GM21619 (cell line): ENCODE data around the gene LPIN3.

Source experiments
- ATAC-seq: cut with Tn5 transposase; IDR thresholded peaks from one replicate; pipeline ENCODE4 v1.9.1; 2021; ENCODE audit not compliant: unreplicated experiment

Gene LPIN3

DNA sequence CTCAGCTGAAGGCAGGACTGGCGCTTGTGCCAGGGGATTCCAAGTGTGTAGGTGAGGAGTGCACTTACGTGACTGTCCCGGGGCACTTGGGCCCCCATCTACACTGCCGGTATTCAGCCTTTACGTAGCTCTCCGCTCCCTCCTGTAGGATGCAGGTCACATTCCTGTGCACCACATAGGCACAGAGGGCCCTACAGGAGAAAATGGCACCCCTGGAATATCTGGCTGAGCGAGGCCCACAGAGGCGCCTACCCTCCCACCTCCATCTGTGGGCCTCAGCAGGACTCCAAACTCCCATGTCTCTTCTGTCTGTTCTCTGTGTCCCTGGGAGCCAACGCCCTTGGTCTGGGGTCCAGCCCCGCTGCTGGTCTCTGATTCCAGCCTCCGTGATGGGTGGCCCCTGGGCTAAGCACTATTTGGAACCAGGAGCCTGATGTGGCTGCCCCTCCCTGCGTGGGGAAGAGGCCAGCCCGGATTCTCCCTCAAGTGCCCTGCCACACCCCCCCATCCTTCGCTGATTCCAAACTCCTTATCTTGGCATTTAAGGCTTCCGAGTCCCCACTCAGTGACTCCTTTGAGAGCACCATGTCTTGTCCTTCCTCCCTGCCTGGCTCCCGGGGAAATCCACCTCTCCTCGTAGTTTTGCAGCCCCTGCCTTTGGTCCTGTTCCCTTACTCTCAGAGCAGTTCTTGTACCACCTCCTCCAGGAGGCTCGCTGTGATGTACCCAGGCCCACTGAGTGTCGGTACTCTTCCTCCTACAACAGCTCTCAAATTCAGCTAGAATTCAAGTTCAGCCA, 24.5 kb downstream of the LPIN3 start:
- ATAC-seq: no peak

DNA sequence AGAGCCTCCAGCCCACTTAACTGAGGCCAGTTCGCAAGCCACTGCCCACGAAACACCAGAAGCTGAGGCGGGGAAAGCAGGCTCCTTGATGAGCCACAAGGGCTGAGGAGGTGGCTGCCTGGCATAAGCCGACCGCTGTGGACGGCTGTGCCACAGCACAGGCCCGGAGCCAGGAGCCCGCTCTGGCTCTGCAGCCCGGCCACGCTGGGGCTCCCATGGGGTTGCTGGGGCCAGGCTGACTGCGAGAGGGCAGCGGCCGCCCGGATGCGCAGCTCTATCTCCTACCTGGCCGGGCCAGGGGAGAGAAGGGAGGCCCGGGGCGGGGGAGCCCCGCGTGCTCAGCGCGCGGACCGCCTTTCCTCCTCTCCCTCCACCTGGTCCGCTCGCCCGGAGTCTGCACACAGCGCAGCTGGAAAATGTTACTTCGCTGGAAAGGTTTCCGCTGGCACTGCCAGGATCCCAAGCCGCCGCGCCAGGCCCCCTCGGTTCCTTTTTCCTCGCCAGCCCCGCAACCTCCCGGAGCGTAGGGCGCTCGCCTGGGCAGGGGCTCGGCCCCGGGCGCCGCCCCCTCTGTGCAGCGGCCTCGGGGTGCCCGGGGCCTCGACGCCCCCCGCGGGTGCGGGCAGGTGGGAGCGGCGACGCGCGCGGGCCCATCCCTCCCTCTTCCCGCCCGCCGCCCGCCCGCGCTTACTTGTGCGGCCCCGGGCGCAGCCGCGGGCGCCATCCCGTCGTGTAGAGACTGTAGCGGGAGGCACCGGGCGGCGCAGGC, 25.3 kb downstream of the LPIN3 start:
- ATAC-seq: no peak

DNA sequence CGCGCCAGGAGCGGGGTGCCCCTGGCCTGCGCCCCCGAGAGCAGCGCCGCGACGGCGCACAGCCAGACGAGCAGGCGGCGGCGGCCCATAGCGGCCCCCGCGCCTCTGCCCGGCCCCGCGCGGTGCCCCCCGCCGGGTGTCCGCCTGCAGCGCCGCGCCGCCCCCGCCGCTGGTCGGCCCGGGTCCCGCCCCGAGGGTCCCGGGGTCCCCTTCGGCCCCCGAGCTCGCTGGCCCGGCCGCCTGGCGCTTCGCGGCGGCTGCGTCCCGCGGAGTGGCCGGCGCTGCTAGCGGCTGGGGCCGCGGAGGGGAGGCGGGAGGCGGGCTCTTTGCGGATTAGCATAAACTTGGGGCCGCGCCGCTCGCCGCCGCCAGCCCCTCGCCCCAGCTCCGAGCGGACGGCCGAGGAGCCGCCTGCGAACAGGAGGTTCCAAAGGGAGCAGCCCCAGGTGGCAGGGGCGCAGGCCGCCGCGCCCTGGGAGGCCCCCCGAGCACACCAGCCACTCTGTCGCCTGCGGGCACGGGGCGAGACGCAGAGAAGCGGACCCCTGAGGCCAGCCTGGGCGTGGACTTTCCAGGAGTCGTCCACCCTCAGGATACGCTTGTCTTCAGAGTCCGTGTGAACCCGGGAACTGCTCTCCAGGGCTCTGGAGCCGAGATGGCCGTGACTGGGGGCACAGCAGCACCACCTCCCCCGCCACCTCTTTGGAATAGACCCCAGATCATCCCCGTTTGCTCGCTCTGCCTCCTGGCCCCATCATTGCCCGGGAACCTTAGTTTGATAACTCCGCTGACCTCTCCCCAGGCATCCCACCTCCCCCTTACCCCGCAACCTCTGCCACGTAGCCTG, 26.1 kb downstream of the LPIN3 start, which contains the start of gene EMILIN3:
Gene EMILIN3, minus strand, starts transcription at position 273 of the 847 bp plus-strand sequence. Its CDS starts 184 bp downstream, at position 89.
- no peak for ATAC-seq

DNA sequence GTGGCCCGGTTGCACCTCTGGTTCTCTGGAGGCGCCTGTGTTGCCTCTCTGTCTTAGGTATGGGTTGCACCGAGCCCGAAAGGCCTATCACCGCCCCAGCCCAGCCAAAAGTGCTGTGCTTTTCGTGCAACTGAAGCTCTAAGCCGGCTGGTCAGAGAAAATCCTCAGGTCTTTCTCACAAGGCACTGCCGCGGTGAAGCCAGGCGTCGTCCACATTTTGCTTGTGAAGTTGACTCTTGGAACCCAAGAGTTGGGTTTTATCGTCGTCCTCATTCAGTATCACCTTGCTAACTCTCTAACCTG, 26.7 kb downstream of the LPIN3 start:
- ATAC-seq: no peak

DNA sequence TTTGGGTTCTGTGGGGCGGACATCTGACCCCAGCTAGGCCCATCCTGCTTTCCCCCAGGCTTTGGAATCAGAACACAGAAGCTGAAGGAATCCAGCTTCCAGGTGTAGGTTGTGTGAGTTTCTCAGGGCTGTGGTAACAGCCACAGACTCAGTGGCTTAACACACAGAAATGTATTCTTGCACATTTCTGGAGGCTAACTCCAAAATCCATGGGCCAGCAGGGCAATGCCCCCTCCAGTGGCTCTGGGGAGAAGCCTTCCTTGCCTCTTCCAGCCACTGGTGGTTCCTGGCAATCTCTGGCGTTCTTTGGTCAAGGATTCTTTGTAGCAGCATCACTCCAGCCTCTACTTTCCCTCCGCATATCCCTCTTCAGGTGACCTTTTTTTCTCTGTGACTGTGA, 27.3 kb downstream of the LPIN3 start:
- ATAC-seq: no peak

DNA sequence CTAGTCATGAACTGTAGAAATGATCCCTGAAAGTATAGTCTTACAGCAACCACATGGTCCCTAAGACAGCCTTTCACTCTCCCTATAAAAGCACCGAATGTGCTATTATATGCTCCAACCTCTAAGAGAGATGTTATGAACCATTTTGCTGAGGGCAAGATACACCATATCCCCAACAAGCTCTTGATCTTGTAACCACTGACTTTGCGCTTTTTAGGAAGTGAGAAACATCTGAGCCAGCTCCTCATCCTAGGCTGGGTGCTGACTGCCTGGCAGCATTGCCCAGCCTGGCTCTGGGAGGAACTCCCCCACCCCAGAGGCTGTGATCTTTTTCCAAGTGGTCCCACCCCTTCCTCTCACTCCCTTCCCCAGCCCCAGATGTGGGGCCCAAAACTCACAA, 29.1 kb downstream of the LPIN3 start:
- ATAC-seq: no peak

DNA sequence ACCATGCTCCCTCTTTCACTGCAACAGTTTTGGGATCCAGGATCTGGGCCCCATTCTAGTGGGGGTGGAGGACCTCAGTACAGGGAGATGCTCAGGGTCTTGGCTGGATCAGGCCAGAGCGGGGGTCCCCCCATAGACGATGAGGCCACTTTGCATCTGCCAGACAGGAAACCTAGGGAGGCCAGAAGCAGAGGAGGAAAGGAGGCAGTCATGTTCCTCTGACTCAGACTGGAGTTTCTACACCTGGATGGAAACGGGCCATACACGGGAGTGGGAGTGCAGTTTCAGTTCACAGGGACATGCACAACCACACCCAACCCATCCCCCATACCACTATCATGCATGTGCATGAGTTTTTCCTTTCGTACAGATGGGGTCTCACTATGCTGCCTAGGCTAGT, 29.6 kb downstream of the LPIN3 start:
- no peak for ATAC-seq

DNA sequence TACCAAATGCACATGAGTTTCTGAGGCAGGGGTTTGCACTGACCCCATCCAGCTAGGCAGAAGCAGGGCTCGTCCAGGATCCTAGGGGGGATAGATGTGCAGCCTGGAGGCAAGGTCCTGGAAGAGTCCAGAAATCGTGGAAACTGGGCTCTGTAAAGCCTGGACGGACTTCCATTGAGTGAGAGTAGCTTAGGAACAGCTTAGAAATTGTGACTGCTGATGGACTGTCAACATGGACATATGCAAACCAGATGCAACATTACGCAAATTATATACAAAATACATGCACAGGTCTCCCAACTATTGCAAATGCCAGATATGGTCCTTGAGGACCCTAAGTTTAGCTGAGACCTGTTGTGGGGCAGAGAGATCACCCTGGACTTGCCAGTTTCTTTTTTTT, 30.8 kb downstream of the LPIN3 start:
- ATAC-seq: no peak

DNA sequence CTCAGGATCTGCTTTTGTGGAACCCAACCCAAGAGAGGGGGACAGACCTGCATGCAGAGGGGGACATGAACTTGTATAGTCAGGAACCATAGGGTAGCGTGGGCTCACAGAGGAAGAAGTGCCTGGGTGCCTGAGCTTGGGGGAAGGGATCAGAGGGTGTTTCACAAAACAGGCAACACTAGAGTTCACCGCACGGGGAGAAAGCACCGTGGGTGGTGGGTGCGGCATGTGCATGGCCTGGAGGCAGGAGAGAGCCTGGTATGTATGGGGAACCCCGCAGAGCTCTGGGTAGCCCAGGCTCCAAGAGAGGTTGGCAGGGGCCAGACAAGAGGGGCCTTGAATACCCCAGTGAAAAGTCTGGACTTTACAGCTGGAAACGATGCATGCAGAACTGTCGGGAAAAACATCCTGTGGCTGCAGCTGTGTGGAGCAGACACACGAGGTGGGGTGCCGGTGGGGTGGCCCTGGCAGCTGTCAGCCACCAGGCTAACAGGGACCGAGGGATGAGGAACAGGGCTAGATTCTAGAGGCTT, 32.7 kb downstream of the LPIN3 start:
- no peak for ATAC-seq

DNA sequence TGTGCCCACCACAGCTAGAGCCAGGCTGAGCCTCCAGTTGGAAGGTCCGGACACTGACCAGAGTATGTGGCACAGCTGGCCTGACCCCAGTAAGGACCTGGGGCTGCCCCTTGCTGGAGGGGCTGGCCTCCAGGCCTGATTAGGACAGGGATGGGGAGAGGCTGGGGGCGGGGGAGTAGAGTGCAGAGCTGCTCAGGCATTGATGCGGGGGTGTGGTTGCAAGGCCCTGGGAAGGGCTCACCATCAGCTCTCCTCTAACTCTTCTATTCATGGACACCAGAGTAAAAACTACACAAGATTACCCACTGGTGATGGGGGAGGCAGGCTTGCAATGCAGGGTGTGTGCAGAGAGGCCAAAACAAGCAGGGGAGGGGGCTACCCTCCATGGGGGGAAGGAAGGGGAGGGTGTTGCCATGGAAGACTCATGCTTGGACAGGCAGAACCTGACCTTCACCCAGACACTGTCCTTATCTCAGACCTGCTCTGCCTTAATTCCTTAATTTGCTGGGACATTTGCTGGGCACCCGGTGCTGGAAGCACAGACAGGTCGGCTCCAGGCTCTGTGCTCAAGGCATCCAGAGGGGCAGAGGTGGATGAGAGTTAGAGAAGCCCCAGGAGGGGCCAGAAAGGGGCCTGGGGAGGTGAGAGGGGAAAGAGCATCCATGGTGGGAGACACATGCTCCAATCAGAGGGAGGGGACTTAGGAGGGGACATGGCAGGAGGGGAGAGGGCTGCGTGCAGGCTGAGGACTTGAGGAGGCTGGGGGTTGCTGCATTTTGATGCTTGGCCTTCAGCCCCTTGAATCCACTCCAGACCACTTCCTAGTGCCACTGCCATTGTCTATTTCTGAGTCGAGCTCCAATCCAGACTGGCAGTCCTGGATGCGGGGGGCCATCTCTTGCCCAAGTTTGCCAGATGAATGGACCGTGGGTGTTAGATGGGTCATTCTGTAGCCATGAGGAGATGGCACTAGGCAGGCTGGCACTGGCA, 33.6 kb downstream of the LPIN3 start:
- ATAC-seq: no peak

DNA sequence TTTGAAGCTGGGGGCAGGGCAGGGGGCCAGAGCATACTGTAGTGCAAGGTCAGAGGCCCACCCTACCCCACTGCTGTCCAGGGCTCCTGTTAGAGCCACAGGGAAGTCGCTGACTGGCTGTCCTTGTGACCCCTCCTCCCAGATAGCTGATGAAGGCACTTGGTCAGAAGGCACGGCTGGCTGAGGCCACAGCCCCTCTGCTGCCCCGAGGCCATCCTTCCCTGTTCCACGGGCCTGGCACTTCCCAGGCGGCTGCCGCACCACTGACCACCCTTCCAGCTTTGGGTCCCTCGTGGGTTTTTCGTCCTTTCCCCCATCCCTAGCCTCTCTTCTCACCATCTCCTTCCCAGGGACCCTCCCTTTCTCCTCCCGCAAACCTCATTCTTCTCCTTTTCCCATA, 35.2 kb downstream of the LPIN3 start:
- ATAC-seq: no peak

DNA sequence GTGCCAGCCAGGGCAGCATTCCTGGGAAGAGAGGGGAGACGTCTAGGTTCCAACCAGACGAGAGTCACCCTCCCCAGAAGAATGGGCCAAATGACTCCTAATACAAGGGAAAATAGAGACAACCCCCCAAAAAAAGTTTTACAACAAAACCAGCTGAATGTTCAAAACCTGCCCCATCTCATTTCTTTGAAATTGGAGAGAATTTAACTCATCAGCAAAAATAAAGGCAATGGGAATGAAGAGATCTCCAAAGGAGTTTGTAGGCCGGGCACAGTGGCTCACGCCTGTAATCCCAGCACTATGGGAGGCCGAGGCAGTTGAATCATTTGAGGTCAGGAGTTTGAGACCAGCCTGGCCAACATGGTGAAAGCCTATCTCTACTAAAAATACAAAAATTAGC, 35.7 kb downstream of the LPIN3 start:
- ATAC-seq: no peak

DNA sequence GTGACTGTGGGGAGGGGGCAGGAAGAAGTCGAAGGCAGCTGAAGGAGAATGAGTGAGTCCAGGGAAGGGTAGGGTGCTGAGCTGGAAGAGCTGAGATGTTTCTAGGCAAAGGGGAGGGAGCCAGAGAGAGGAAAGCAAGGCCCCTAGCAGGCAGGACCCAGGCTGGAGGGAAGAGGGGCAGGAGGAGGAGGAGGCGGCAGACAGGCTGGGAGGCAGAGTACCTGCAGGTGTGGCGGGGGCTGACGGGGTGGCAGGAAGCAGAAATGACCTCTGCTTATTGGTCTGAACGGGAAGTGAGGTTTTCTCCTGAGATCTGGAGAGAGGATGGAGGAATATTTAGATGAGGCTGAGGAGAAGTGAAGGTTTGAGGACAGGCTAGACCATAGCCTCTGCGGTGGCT, 36.7 kb downstream of the LPIN3 start:
- no peak for ATAC-seq

DNA sequence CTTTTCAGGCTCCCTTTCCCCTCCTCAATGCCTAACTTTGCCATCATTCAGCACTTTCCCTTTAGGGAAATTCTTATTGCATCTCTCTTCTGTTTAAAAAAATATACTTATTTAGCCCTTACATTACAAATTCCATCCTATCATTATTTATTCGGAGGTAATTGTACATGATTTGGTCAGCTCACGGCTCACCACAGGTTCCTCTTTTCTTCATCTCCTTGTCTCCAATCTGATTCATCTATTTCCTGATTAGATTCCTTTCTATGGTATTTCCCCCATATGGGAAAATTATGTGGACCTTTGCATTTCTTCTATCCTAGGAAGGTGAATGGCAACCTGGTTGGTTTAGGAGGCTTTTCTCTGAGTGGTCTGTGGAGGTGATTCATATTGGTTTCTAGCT, 38.9 kb downstream of the LPIN3 start:
- no peak for ATAC-seq

DNA sequence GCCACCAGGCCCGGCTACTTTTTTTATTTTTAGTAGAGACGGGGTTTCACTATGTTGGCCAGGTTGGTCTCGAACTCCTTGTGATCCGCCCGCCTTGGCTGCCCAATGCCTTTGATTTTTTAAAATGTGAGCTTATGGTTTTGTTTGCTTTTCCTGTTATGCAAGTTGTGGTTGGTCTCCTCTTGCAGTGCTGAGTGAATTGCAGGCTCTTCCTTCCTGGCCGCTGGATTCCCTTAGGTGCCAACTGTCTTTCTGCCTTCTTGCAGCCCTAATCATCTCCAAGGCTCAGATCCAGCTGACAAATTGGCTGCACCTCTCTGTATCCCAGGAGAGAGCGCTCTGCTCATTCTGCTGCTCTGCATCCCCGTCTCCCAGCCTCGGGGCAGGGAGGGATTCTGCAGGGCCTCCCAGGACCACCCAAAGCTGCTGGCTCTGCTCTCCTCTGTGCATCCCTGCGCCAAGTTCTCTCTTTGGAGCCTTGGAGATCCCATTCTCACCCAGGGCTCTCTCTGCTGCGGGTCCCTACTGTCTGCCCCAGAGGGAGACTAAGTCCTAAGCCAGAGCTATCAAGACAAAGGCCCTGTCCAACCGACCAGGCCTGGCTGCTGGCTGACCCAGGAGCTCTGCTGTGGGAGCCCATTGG, 40.1 kb downstream of the LPIN3 start:
- ATAC-seq: no peak

DNA sequence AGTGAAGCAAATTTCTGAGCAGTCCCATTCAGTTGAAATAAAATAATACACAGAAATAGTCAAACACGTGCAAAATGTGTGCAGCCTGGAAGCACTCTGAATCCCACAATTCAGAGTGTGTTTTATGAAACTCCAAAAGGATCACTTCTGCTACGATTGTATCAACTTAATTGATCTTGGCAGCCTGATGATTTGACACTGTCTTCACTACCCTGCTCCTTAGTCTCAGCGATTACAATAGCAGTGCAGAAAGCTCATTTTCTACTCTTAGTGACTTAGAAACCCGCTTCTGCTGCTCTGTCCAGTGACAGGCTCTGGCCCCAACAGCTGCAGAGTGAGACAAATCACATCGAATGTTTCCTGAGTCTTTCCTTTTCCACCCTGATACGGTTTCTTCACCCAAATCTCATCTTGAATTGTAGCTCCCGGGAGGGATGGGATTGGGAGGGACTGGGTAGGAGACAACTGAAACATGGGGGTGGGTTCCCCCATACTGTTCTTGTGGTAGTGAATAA, 42.2 kb downstream of the LPIN3 start:
- ATAC-seq: no peak

DNA sequence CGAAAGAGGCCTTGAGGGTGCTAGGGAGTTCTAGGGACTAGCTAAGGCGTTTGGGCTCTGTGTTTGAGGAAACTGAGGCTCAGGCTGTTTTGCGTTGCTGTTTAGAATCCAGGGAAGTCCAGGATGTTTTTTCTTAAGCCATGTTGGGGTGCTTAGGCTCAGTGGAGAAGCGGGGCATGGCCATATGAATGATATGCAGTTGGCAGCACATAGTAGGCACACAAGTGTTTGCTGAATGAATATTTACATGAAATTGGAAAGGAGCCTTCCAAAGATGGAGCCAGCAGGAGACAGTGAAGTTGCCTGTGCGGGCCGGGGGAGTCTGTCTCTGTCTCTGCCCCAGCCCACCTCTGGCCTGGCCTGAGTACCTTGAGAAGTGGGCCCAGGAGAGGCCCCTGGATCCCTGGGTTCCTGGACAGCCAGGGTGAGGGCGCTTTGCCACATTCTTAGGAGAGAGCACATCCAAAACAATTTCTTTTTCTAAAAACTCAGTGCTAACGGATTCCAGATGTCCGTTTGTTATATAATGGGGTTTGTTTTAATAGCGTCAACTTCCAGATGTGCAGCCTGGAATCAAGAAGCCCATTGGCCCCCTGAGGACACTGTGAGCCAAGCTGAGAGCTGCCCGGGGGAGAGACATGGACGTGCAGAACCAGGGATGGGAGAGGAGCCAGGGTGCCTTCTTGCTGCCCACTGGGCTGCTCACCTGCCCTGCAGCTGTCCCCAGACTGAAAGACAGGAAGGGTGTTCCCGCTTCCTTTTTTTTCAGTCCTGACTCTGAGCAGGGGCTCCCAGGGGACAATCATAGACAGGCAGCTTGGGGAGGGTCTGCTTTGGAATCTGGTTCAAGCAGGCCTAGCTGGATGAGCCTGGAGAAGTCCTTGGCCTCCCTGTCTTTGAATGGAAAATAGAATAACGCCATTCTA, 46.1 kb downstream of the LPIN3 start:
- no peak for ATAC-seq

DNA sequence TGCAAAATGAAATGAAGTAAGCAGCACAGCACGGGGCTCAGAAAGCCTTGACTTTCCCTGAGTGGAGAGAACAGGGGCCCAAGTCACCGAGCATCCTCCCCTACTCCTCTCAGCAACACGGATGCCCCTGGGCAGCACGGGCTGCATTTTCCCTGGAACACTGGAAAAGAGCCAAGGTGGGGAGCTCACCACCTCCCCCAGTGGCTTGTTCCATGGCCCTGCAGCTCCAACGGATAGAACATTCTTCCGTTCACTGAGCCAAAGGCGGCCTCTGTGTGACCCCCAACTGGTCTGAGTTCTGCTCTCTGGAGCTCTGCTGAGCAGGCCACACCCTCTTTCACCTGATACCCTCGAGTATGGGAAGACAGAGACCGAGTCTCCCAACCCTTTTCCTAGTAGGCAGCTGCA, 46.8 kb downstream of the LPIN3 start:
- ATAC-seq: no peak
